Measurements from ENCODE around the gene ELL2. TPM values are rescaled to one million over a fixed set of nuclear protein-coding genes. Genes with fewer than 3 reads are reported as not detected.
"Not testable (repeated sequence)": the region's sequence is repeated elsewhere in the genome, so short reads cannot be mapped to it uniquely, and the experiment has no call there.

Gene ELL2
- total RNA-seq, 2 donors from 2014 or later, result 26.9 to 38.2 TPM

- H3K36me3 ChIP-seq, result no peaks in the 10 kb centered on the region
- H3K4me3 ChIP-seq, result no peak overlapping the region
- H3K9ac ChIP-seq (ENCODE audit: low read depth in 2 of 2, low read length in 2 of 2), result no peak overlapping the region
- no peaks in the 10 kb centered on the region for H3K9me3 ChIP-seq
- DNase-seq, result peak; percentile 14
- H3K27me3 ChIP-seq, result no peaks in the 10 kb centered on the region
- H3K27ac ChIP-seq, result peak overlapping the region; percentile 53
- intact Hi-C loops (cut with DNase I), result no loop called here
- TF ChIP-seq CTCF (IDR thresholded peaks at IDR 0.05), result no peak
- peaks cover 13% of the 10 kb centered on the region for H3K4me1 ChIP-seq
Observed at GRCh38 chr5:95840956-95841705, 120.5 kb downstream of the ELL2 start.

GRCh38 chr5:95839658-95840057, 122.0 kb downstream of the ELL2 start:
- H3K27me3 ChIP-seq, result no peaks in the 10 kb centered on the region
- TF ChIP-seq CTCF (IDR thresholded peaks at IDR 0.05), result no peak
- H3K4me1 ChIP-seq, result peaks cover 13% of the 10 kb centered on the region
- intact Hi-C loops (cut with DNase I), result no loop called here
- no peak overlapping the region for H3K4me3 ChIP-seq
- no peaks in the 10 kb centered on the region for H3K9me3 ChIP-seq
- no peaks in the 10 kb centered on the region for H3K36me3 ChIP-seq
- H3K27ac ChIP-seq, result peak overlapping the region; percentile 23
- no peak for DNase-seq
- H3K9ac ChIP-seq (ENCODE audit: low read depth in 2 of 2, low read length in 2 of 2), result no peak overlapping the region

- intact Hi-C loops (cut with DNase I), result no loop called here
- TF ChIP-seq CTCF (IDR thresholded peaks at IDR 0.05), result no peak
- Histone ChIP-seq H3K4me3 (no peak overlapping the region), H3K27me3 (no peaks in the 10 kb centered on the region), H3K9me3 (no peaks in the 10 kb centered on the region), H3K36me3 (no peaks in the 10 kb centered on the region), H3K4me1 (peaks cover 16% of the 10 kb centered on the region), H3K9ac (ENCODE audit: low read depth in 2 of 2, low read length in 2 of 2) (no peak overlapping the region), H3K27ac (no peak overlapping the region)
- DNase-seq, result no peak
Observed at GRCh38 chr5:95838556-95838955, 123.1 kb downstream of the ELL2 start.

GRCh38 chr5:95838001-95838520, 123.6 kb downstream of the ELL2 start:
- no peak overlapping the region for H3K27ac ChIP-seq
- DNase-seq, result no peak
- TF ChIP-seq CTCF (IDR thresholded peaks at IDR 0.05), result no peak
- no peaks in the 10 kb centered on the region for H3K36me3 ChIP-seq
- H3K9ac ChIP-seq (ENCODE audit: low read depth in 2 of 2, low read length in 2 of 2), result no peak overlapping the region
- H3K4me1 ChIP-seq, result peaks cover 16% of the 10 kb centered on the region
- no peak overlapping the region for H3K4me3 ChIP-seq
- H3K9me3 ChIP-seq, result no peaks in the 10 kb centered on the region
- H3K27me3 ChIP-seq, result no peaks in the 10 kb centered on the region
- intact Hi-C loops (cut with DNase I), result no loop called here

- H3K9ac ChIP-seq (ENCODE audit: low read depth in 2 of 2, low read length in 2 of 2), result no peak overlapping the region
- intact Hi-C loops (cut with DNase I), result no loop called here
- DNase-seq, result no peak
- H3K4me1 ChIP-seq, result peaks cover 12% of the 10 kb centered on the region
- no peak overlapping the region for H3K4me3 ChIP-seq
- TF ChIP-seq CTCF (IDR thresholded peaks at IDR 0.05), result no peak
- no peaks in the 10 kb centered on the region for H3K9me3 ChIP-seq
- H3K27me3 ChIP-seq, result no peaks in the 10 kb centered on the region
- no peak overlapping the region for H3K27ac ChIP-seq
- H3K36me3 ChIP-seq, result no peaks in the 10 kb centered on the region
Observed at GRCh38 chr5:95837492-95837891, 124.2 kb downstream of the ELL2 start.

- H3K4me1 ChIP-seq; H3K36me3 ChIP-seq; intact Hi-C loops (cut with DNase I); H3K4me3 ChIP-seq; DNase-seq; H3K27ac ChIP-seq; H3K9ac ChIP-seq (ENCODE audit: low read depth in 2 of 2, low read length in 2 of 2); H3K9me3 ChIP-seq; H3K27me3 ChIP-seq: not testable (repeated sequence)
Observed at GRCh38 chr5:95836971-95837370, 124.7 kb downstream of the ELL2 start.
